Breast epithelium (tissue), 3 donors: ENCODE measurements around the gene MASP2.

Source experiments
- POLR2A ChIP-seq: fragments of 450-650 bp; IDR thresholded peaks from one replicate; pipeline ENCODE4 v1.6.1; 2016; ENCODE audit warnings: antibody characterized with exemption, mild to moderate bottlenecking, moderate library complexity
- POLR2AphosphoS5 ChIP-seq, 3 donors: sonication (generic); formaldehyde crosslinking; IDR thresholded peaks; one replicate each; pipeline ENCODE4 v1.6.1; 2017; ENCODE audit warnings: antibody characterized with exemption in 3 of 3
- TF ChIP-seq, protein P1 (sequence below), 3 donors: fragments of 450-650 bp; IDR thresholded peaks; one replicate each; pipeline ENCODE4 v1.5.1; 2016 to 2017; ENCODE audit warnings: antibody characterized with exemption in 3 of 3, mild to moderate bottlenecking in 3 of 3, moderate library complexity in 3 of 3

DNA sequence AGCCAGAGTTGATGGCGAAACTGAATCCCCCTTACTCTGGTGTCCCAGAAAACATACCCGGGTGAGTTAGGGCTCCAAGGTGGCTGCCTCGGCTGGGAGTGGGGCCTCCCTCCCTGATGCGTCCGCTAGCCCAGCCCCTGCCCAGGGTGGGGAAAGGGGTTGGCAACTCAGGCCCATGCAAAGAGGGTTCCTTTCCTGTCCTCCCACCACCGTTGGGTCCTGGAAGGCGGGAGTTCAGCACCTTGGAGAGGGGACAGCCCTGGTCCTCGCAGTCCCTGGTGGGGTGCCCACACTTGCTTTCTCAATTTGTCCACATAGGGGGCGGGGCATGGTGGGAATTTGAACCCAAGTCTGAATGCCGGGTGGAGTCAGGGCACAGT lies 6.7 kb upstream of the MASP2 start:
- TF ChIP-seq, protein P1, sequence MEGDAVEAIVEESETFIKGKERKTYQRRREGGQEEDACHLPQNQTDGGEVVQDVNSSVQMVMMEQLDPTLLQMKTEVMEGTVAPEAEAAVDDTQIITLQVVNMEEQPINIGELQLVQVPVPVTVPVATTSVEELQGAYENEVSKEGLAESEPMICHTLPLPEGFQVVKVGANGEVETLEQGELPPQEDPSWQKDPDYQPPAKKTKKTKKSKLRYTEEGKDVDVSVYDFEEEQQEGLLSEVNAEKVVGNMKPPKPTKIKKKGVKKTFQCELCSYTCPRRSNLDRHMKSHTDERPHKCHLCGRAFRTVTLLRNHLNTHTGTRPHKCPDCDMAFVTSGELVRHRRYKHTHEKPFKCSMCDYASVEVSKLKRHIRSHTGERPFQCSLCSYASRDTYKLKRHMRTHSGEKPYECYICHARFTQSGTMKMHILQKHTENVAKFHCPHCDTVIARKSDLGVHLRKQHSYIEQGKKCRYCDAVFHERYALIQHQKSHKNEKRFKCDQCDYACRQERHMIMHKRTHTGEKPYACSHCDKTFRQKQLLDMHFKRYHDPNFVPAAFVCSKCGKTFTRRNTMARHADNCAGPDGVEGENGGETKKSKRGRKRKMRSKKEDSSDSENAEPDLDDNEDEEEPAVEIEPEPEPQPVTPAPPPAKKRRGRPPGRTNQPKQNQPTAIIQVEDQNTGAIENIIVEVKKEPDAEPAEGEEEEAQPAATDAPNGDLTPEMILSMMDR (IDR thresholded peaks at IDR 0.05) = no peak
- TF ChIP-seq POLR2A = no peak
- no peak for TF ChIP-seq POLR2AphosphoS5 (IDR thresholded peaks at IDR 0.05)
